HG02981 (cell line): ENCODE results near the gene GLUD1.
"Not testable (repeated sequence)": the region's sequence is repeated elsewhere in the genome, so short reads cannot be mapped to it uniquely, and the experiment has no call there.

ENCODE experiments used
- ATAC-seq: cut with Tn5 transposase; IDR thresholded peaks from one replicate; pipeline ENCODE4 v1.9.1; 2021; ENCODE audit warnings: mild to moderate bottlenecking, moderate library complexity; ENCODE audit not compliant: unreplicated experiment

Gene GLUD1

GRCh38 chr10:87007124-87007523, 87.5 kb downstream of the GLUD1 start:
- not testable (repeated sequence) for ATAC-seq

DNA sequence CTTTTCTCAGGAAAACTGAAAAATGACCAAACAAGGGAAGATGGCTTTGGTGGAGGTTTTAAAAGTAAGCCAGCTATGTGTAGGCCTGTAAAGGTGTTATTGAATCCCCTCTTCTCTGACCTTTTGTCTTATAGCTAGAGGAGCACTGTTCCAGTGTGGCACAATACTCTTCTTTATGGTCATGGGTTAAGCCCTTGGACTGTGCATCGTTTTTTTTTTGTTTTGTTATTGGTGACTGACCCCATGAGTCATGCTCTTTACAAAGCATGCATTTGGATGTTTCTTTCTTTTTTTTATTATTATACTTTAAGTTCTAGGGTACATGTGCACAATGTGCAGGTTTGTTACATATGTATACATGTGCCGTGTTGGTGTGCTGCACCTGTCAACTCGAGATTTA, 94.2 kb downstream of the GLUD1 start:
- ATAC-seq, result no peak
